ENCODE measurements around the gene SENP8.

SENP8 gene

DNA sequence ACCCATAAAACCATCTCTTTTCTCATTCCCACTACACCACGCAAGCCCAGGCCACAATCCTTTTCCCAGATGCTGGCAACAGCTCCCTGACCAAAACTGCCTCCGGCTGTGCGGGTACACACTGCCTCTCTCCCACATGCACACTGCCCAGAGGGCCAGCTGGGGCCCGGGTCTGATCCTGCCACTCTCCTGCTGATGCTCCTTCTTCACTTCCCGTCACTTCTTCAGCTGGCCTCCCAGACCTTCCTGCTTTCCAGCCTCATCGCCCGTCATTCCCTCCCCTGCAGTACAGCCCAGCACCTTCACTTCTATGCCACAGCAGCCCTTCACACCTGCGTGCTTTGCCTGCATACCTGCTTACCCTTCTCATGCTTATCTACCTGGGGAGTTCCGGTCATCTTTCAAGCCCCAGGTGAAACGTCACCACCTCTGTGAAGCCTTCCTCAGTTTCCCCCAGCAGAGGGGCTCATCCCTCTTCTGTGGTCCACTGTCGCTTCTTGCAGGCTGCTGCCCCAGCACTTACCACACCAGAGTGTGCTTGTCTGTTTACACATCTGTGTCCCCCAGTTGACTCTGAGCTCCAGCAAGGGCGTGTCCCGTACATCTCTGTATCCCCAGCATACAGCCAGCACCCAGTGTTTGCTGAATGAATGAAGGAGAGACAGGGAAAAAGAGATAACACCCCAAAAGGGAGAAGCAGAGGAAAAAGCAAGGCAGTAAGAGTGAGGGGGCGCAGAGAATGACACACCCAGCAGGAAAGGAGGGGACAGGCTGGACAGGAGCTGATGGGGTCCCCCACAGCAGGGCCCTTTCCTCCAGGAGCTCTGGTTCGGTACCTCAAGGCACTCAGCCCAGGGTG, 57.2 kb downstream of the SENP8 start:
- no peak for DNase-seq (ENCODE audit: low spot score)

- no peak for DNase-seq (ENCODE audit: low spot score)
These were observed 58.0 kb downstream of the SENP8 start for GRCh38 chr15:72176159-72176558.

GRCh38 chr15:72176743-72177142, 58.5 kb downstream of the SENP8 start:
- no peak for DNase-seq (ENCODE audit: low spot score)

GRCh38 chr15:72178976-72179585, 60.9 kb downstream of the SENP8 start:
- DNase-seq (ENCODE audit: low spot score) = no peak

DNA sequence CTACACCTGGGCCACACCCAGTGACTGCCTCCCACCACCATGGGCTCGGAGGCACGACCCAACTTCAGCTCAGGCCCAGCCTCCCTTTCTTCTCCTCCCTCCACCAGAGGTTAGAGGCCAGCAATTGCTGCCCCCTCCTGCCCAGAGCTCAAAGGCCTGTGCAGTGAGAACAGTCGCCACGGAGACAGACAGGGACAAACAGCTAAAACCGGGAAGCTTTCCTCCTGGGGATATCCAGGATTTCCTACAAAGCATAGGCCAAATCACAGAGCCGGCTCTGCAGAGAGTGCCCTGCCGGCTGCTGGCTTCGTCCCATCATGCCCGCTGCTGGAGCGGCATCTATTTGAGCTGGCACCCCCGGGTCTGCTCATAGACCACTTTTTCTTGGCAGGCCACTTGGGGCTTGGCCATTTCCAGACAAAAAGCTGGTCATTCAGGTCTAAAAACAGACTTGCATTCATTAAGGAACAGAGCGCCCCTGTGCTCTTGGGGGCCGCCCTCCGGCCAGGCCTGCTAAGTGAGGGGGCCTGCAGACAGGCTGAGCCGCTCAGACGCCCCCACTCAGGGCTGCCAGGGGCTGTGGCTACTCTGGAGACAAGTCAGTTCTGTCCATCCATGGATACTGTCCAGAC, 61.9 kb downstream of the SENP8 start:
- no peak for DNase-seq (ENCODE audit: low spot score)

- DNase-seq (ENCODE audit: low spot score) = no peak
These were observed 62.6 kb downstream of the SENP8 start for GRCh38 chr15:72180761-72181324.

DNA sequence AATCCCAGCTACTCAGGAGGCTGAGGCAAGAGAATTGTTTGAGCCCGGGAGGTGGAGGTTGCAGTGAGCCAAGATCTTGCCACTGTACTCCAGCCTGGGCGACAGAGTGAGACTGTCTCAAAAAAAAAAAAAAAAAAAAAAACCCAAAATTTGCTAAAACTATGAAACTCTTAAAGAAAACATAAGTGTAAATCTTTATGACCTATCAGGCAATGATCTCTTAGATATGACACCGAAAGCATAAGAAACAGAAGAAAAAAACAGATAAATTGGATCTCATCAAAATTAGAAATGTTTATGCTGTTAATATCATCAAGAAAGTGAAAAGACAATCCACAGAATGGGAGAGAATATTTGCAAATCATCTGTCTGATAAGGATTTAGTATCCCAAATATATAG, 64.0 kb downstream of the SENP8 start:
- no peak for DNase-seq (ENCODE audit: low spot score)

DNA sequence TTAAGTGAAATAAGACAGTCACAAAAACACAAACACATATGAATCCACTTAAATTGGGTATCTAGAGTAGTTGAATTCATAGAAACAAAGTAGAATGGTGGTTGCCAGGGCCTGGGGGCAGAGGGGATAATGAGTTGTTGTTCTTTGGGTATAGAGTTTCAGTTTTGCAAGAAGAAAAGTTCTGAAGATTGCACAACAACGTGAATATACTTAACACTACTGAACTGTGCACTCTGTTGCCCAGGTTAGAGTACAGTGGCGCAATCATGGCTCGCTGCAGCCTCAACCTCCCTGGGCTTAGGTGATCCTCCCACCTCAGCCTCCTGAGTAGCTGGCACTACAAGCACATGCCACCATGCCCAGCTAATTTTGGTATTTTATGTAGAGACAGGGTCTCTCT, 64.5 kb downstream of the SENP8 start:
- DNase-seq (ENCODE audit: low spot score) = no peak

GRCh38 chr15:72183781-72184164, 65.6 kb downstream of the SENP8 start:
- no peak for DNase-seq (ENCODE audit: low spot score)

DNA sequence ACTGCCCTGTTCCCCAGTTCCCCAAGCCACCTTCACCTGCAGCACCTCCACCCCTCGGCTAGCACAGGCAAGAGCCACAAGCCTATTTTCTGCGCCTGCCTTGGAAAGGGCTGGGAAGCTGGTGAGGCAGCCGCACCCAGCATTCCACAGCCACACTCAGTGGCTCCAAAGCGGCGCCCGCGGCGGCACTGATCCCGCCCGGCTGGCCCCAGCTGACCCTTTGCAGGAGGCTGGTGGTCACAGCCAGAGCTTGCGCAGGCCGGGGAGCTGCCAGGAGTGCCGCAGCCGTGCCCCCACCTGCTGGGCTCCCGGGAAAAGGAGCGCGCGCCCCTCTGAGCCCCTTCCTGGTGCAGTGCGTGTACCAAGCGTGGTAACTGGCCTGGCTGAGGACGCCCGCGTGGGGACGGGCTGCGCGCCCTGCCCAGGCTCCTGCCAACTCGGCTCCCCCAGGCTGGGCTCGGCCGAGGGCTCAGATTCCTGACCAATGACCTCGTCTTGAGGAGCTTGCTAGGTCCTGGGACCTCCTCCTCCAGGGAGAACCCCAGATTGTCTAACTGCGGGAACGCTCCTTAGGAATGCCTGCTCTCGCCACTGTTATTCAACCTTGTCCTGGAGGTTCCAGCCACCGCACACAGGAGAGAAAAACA, 66.1 kb downstream of the SENP8 start:
- DNase-seq (ENCODE audit: low spot score) = no peak

- DNase-seq (ENCODE audit: low spot score) = no peak
These were observed 71.2 kb downstream of the SENP8 start for GRCh38 chr15:72189250-72189902.

GRCh38 chr15:72192416-72192815, 74.2 kb downstream of the SENP8 start:
- no peak for DNase-seq (ENCODE audit: low spot score)

All from hematopoietic multipotent progenitor cell treated with erythropoietin and hydrocortisone succinate and interleukin-3 and kit ligand, for 15 days (in vitro differentiated cells).